KOPT-K1 (cell line): ENCODE measurements around the gene GAL3ST3.

Source experiments
- H3K27ac ChIP-seq: fragments of 200-600 bp; sonication (generic); 2 replicates; pipeline ENCODE4 v1.5.1; 2016; ENCODE audit warnings: antibody characterized with exemption, mild to moderate bottlenecking, low read depth, low read length; ENCODE audit not compliant: poor library complexity, severe bottlenecking
- H3K36me3 ChIP-seq: fragments of 200-600 bp; sonication (generic); 2 replicates; pipeline ENCODE4 v1.5.1; 2017; ENCODE audit warnings: antibody characterized with exemption, mild to moderate bottlenecking, low read length, moderate library complexity; ENCODE audit not compliant: insufficient read depth
- H3K9me3 ChIP-seq: fragments of 200-600 bp; sonication (generic); 2 replicates; pipeline ENCODE4 v1.5.1; 2017; ENCODE audit warnings: antibody characterized with exemption, low read length, mild to moderate bottlenecking; ENCODE audit not compliant: insufficient read depth, poor library complexity, severe bottlenecking

Gene GAL3ST3

GRCh38 chr11:66002648-66003225, 46.2 kb downstream of the GAL3ST3 start:
- H3K9me3 ChIP-seq = no peaks in the 10 kb centered on the region
- H3K27ac ChIP-seq = peak overlapping the region; percentile 87
- H3K36me3 ChIP-seq = peaks cover 65% of the 10 kb centered on the region

- Histone ChIP-seq H3K27ac (peak within 1 kb of the TSS; percentile 87), H3K9me3 (no peaks in the 10 kb centered on the region), H3K36me3 (peaks cover 71% of the 10 kb centered on the region)
Measured at GRCh38 chr11:66001942-66002647, 46.9 kb downstream of the GAL3ST3 start, which contains the start of the genes BANF1 and EIF1AD. Gene BANF1 (plus strand): TSS chr11:66002503. CDS start chr11:66003251, 748 bp downstream. Gene EIF1AD (minus strand): TSS chr11:66002157. CDS start chr11:66000389, 1,768 bp downstream.

- no peak overlapping the region for H3K27ac ChIP-seq
- H3K36me3 ChIP-seq = peaks cover 66% of the 10 kb centered on the region
- no peaks in the 10 kb centered on the region for H3K9me3 ChIP-seq
Measured at GRCh38 chr11:65997286-65997685, 51.7 kb downstream of the GAL3ST3 start.

- Histone ChIP-seq H3K27ac (no peak overlapping the region), H3K36me3 (peaks cover 52% of the 10 kb centered on the region)
Measured at GRCh38 chr11:65992056-65992455, 56.9 kb downstream of the GAL3ST3 start.

More at GRCh38 chr11:65992056-65992455, 56.9 kb downstream of the GAL3ST3 start:
- H3K9me3 ChIP-seq = no peaks in the 10 kb centered on the region
